Neural crest cell (in vitro differentiated cells): ENCODE results near the gene CCDC197. TPM values are rescaled to one million over a fixed set of nuclear protein-coding genes. Genes with fewer than 3 reads are reported as not detected.

ENCODE experiments used
- DNase-seq: peaks from one replicate; pipeline ENCODE4 v3.0.0; 2021; ENCODE audit warnings: low read depth, mixed read lengths, low spot score
- H3K27ac Mint-ChIP-seq: one replicate; pipeline ENCODE4 v1.8.0; 2021; ENCODE audit warnings: mild to moderate bottlenecking, mixed read lengths; ENCODE audit not compliant: unreplicated experiment
- H3K27me3 Mint-ChIP-seq: 2 replicates; pipeline ENCODE4 v1.8.0; 2021; ENCODE audit warnings: low read depth, mild to moderate bottlenecking, mixed read lengths
- H3K36me3 Mint-ChIP-seq: 2 replicates; pipeline ENCODE4 v1.8.0; 2021; ENCODE audit warnings: low read depth, mild to moderate bottlenecking, mixed read lengths
- H3K4me1 Mint-ChIP-seq: 2 replicates; pipeline ENCODE4 v1.8.0; 2021; ENCODE audit warnings: mixed read lengths
- H3K4me3 Mint-ChIP-seq: one replicate; pipeline ENCODE4 v1.8.0; 2021; ENCODE audit warnings: mild to moderate bottlenecking, mixed read lengths
- H3K9me3 Mint-ChIP-seq: 2 replicates; pipeline ENCODE4 v1.8.0; 2021; ENCODE audit warnings: mixed read lengths
- total RNA-seq: library from RNA; stranded (reverse); gene quantifications from 2 replicates; pipeline ENCODE4 v1.2.1, GENCODE V29; 2021
- TF ChIP-seq, protein P1 (sequence below): fragments of 200-600 bp; sonication (generic); conservative IDR thresholded peaks from 2 replicates; pipeline ENCODE4 v1.5.0; 2021; ENCODE audit warnings: antibody characterized with exemption, mild to moderate bottlenecking

The CCDC197 gene
- total RNA-seq, 1 donor from 2014 or later: not detected

DNA sequence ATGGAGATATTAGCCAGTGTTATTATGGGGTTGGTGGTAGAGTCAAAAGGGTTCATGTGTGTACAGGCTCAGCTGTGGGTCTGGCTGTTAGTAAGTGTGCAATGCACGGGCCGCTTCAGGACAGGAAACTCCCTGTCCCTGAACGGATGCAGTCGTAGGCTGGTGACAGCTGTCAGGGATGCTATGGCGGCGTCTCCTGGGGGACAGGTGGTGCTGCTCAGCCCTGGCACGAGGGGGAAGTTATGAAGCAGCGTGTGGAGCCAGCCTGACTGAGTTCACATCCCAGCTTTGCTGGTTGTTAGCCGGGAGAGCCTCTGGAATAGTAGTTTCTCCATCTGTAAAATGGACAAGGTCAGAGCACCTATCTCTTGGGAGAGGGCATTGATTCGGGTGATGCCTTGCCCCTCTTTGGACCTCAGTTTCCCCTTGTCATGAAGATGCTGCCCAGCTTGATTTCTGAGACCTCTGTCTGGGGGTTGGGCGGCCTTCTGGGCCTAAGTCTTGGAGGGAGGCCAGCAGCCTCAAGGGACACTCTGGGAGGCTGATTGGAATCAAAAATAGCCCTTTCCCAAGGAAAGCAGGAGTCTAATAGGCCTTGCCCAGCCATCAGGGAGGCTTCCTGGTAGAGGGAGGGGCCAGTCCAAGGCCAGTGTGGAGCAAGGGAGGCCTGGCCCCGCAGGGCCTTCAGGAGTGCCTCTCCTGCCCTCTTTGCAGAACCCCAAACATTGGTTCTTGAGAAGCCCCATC is 27.8 kb upstream of the CCDC197 start:
- H3K4me3 Mint-ChIP-seq: no peak overlapping the region
- H3K27me3 Mint-ChIP-seq: peaks cover 3% of the 10 kb centered on the region
- no peaks in the 10 kb centered on the region for H3K36me3 Mint-ChIP-seq
- peaks cover 5% of the 10 kb centered on the region for H3K9me3 Mint-ChIP-seq
- peaks cover 3% of the 10 kb centered on the region for H3K4me1 Mint-ChIP-seq
- TF ChIP-seq, protein P1, sequence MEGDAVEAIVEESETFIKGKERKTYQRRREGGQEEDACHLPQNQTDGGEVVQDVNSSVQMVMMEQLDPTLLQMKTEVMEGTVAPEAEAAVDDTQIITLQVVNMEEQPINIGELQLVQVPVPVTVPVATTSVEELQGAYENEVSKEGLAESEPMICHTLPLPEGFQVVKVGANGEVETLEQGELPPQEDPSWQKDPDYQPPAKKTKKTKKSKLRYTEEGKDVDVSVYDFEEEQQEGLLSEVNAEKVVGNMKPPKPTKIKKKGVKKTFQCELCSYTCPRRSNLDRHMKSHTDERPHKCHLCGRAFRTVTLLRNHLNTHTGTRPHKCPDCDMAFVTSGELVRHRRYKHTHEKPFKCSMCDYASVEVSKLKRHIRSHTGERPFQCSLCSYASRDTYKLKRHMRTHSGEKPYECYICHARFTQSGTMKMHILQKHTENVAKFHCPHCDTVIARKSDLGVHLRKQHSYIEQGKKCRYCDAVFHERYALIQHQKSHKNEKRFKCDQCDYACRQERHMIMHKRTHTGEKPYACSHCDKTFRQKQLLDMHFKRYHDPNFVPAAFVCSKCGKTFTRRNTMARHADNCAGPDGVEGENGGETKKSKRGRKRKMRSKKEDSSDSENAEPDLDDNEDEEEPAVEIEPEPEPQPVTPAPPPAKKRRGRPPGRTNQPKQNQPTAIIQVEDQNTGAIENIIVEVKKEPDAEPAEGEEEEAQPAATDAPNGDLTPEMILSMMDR: no peak
- DNase-seq: no peak
- H3K27ac Mint-ChIP-seq: no peak overlapping the region

DNA sequence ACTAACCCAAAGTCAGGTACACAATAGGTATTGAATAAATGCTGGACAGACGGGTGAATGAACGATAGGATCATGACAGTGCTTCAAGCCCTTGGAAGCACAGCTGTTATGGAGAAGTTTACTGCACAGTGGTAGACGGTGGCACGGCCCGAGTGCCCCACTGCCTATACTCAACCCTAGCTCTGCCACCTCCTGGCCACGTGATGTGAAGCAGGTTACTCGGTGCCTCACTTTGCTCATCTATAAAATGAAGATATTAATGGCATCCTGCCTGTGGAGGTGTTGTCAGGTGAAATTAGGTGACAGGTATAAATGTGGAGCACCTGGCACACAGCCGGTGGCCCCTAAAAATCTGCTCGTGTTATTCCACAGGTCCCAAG is 26.5 kb upstream of the CCDC197 start:
- Mint-ChIP-seq H3K27me3 (no peaks in the 10 kb centered on the region), H3K4me3 (no peak overlapping the region), H3K36me3 (no peaks in the 10 kb centered on the region), H3K4me1 (peaks cover 11% of the 10 kb centered on the region), H3K27ac (no peak overlapping the region), H3K9me3 (no peaks in the 10 kb centered on the region)
- no peak for DNase-seq
- TF ChIP-seq, protein P1: peak; percentile 23

DNA sequence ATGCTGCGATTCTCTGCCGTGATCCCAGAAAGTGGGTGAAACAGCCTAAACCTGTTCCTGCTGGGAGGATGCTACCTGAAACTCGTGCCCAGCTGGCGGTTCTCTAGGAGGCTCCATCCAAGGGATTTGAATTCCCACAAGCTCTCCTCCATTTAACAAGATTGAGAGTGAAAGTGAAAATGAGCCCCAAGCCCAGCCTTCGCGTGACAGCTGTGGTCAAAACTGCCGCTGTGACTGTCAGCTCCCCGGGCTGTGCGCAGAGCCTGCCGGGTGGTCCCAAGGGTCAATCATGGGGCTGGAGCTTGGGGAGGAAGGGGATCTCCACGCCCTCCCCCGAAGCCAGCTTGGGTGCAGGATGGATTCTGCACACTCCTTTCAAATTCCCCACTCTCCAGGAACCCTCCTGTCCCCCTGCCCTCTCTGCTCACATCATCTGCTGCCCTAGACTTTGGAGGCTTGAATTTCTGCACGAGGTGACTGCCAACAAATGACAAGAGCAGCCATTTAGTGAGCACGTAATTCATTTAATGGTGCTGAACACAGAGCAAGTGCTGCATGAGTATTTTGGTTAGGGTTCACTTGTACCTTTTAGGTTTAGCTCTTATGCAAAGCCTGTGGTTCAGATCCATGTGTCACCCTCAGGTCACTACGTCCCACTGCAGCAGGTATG is 26.0 kb upstream of the CCDC197 start:
- peaks cover 17% of the 10 kb centered on the region for H3K4me1 Mint-ChIP-seq
- no peaks in the 10 kb centered on the region for H3K36me3 Mint-ChIP-seq
- H3K4me3 Mint-ChIP-seq: no peak overlapping the region
- H3K27me3 Mint-ChIP-seq: no peaks in the 10 kb centered on the region
- no peak for DNase-seq
- TF ChIP-seq, protein P1: no peak
- no peaks in the 10 kb centered on the region for H3K9me3 Mint-ChIP-seq
- no peak overlapping the region for H3K27ac Mint-ChIP-seq

DNA sequence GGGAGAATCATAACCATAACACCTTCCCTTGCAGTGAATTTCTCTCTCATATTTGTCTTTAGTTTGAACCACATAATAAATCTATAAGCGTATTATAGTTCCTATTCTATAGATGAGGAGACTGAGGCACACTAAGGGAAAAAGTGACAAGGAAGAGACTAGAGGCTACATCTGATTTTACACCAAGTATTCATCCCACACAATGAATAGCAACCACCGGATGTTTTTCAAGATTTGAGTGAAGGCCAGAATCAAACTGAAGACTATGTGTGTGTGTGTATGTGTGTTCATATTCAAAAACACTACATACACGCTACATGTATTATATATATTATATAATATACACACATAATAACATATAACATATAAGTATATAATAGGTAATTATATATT is 25.5 kb upstream of the CCDC197 start:
- no peaks in the 10 kb centered on the region for H3K9me3 Mint-ChIP-seq
- TF ChIP-seq, protein P1: no peak
- no peaks in the 10 kb centered on the region for H3K36me3 Mint-ChIP-seq
- H3K4me3 Mint-ChIP-seq: no peak overlapping the region
- H3K27ac Mint-ChIP-seq: no peak overlapping the region
- H3K27me3 Mint-ChIP-seq: no peaks in the 10 kb centered on the region
- DNase-seq: no peak
- H3K4me1 Mint-ChIP-seq: peaks cover 21% of the 10 kb centered on the region

DNA sequence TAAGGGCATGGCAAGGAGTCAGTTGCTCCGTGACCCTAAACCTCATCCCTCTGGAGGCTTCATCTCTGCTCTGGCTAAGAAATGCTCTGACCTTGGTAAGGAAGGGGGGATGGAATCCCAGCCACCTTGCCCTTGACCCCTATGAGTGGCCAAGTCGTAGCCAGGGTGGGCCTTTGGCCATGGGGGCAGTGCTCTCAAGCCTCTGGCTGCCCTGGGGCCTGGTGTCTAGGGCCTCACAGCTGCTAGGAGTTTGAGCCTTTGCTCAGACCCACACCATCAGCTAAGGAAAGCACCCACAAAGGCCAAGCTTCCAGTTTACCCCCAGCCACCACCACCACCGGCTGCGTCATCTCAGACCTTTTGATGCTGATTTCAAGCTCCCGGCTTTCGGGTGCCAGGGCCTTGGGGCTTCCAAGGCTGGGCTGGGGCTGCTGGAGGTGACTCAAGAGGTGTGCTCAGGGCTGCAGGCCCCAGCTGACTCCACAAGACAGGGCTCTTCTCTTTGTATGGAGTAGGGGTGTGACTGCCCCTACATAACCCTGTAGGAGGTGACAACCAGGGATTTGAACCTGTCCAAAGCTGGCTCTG is 24.4 kb upstream of the CCDC197 start:
- Mint-ChIP-seq H3K4me3 (no peak overlapping the region), H3K27ac (peak overlapping the region; percentile 48), H3K4me1 (peaks cover 27% of the 10 kb centered on the region), H3K27me3 (no peaks in the 10 kb centered on the region), H3K36me3 (no peaks in the 10 kb centered on the region), H3K9me3 (no peaks in the 10 kb centered on the region)
- TF ChIP-seq, protein P1: no peak
- no peak for DNase-seq
